GM19455 (cell line): ENCODE results near the gene CNTNAP2.
A peak's percentile ranks its signal among the peaks of the same experiment; 100 is the strongest.

Experiments
- ATAC-seq: cut with Tn5 transposase; IDR thresholded peaks from one replicate; pipeline ENCODE4 v1.9.1; 2021; ENCODE audit not compliant: unreplicated experiment

CNTNAP2 gene

DNA sequence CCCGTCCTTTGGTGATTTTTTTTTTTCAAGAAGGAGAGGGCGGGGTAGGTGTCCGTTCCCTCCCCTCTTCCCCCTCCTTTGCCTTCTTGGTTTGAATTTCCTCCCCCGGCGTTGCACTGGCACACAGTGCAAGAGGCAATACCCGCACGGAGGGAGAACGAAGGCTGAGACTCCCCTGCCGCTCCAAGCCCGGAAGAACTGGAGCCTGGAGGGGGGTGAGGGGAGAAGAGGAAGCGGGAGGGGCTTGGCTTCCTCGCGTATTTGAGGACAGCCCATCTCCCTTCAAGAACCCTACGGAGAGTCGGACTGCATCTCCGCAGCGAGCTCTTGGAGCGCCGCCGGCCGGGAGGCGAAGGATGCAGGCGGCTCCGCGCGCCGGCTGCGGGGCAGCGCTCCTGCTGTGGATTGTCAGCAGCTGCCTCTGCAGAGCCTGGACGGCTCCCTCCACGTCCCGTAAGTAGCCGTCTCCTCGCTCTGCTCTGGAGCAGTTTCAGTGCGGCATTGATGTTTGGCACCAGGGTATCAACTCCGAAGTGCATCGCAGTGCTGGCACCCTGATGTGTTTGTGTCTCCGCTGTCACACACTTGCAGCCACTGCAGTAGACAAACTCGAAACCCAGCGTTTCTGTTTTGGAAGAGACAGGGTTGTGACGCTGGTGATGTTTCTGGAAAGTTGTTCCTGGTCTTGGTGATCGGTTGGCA, at the start of gene CNTNAP2:
CNTNAP2 (plus strand) TSS at position 281 of the 702 bp plus-strand sequence; CDS start at position 357, 76 bp downstream.
- ATAC-seq, result no peak

- ATAC-seq, result no peak
Measured at GRCh38 chr7:146067880-146068279, 48.7 kb upstream of the CNTNAP2 start.

DNA sequence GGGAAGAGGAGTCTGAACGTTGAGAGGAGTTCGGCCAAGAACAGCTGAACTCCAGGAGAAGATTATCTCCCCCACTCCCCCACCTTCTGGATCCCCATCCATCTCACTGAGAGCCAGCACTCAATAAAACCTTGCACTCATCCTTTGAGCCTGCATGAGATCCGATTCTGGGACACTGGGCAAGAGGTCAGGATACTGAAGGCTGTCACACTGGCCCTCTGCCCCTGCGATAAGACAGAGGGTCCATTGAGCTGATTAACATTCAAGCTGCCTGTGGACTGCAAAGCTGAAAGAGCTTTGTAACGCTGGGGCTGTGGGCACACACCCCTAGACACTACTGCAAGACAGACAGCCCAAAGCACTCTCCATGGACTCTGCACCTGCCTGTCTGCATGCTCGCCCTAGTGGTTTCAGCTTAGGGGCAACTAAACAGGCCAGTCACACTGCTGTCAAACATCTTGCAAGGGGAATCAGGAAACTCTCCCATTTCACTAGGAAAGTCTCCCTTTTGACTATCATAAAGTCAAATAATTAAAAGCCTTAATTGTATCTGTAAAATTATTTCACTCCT, 42.3 kb upstream of the CNTNAP2 start:
- no peak for ATAC-seq

- no peak for ATAC-seq
Measured at GRCh38 chr7:146076344-146076743, 40.3 kb upstream of the CNTNAP2 start.

DNA sequence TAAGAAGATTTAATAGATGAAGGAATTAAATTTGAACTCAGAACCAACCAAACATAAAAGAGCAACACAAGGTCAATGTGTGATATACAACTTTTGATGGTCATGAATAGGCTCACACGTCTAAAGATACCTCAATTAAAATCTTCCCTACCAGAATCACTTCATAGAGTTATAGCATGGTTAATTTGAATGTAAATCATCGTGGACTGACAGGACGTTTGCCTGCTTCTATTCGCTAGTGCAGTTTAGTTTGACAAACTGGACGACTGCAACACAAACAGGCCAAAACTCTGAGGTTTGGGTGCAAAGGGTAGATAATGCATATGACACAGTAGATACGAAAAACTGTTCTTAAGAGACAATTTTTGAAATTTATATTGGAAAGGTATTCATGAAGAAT, 32.5 kb upstream of the CNTNAP2 start:
- no peak for ATAC-seq

- peak; percentile 77 for ATAC-seq
Measured at GRCh38 chr7:146090023-146090645, 26.5 kb upstream of the CNTNAP2 start.

DNA sequence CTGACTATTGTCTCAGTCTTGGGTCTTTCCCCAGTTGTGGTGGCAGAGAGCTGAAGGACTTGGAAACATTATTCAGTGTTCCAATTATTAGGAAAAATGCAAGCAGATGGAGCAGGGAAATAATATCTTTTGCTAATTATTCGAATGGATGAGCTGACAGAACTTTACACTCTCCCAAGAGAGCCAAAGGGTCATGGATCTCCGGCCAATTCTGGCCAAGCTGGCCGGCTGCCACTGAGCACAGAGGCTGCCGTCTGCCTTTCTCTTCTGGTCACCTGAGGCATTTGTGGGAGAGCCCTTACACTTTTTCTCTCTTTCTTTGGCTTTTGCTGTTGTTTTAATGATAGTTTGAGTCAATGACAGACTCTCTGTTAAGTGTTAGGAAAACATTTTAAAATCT, 22.2 kb upstream of the CNTNAP2 start:
- no peak for ATAC-seq

DNA sequence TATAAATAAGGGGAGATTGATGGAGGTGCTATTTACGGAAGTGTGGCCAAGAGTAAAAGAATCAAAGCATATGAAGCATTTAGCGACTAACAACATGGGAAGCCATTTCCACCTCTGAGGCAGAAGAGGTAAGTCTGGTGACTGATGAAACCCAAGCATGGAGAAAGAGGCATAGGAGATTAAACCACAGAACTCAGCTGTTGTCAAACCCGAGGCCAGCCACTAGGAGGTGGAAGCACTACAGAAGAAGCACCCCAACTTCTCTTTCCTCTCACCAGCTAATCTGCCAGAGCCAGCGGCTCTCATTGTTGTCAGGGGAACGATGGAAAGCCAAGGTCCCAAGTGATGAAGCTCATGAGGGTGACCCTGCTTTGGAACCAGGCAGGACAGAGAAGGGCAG, 19.6 kb upstream of the CNTNAP2 start:
- no peak for ATAC-seq

DNA sequence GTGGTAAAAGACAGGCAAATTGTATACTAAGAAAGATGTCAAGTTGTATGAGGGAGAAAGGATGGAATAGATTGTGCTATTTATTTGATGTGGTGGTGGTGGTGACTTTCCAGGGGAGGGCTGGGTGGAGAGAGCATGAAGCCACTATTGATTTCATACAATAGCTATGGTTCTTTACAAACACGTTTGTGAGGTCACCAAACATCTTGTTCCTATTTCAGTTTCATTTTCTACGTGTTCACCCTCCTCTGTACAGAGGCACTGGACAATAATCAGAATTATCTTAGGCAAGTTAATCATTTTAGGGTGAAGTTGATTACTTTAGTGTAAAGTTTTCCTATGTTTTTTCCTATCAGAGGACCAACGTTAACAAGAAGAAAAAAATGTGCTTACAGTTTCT, 10.3 kb upstream of the CNTNAP2 start:
- ATAC-seq, result no peak

GRCh38 chr7:146112755-146113154, 3.8 kb upstream of the CNTNAP2 start:
- ATAC-seq, result no peak

GRCh38 chr7:146115548-146115850, 1.1 kb upstream of the CNTNAP2 start:
- ATAC-seq, result no peak

DNA sequence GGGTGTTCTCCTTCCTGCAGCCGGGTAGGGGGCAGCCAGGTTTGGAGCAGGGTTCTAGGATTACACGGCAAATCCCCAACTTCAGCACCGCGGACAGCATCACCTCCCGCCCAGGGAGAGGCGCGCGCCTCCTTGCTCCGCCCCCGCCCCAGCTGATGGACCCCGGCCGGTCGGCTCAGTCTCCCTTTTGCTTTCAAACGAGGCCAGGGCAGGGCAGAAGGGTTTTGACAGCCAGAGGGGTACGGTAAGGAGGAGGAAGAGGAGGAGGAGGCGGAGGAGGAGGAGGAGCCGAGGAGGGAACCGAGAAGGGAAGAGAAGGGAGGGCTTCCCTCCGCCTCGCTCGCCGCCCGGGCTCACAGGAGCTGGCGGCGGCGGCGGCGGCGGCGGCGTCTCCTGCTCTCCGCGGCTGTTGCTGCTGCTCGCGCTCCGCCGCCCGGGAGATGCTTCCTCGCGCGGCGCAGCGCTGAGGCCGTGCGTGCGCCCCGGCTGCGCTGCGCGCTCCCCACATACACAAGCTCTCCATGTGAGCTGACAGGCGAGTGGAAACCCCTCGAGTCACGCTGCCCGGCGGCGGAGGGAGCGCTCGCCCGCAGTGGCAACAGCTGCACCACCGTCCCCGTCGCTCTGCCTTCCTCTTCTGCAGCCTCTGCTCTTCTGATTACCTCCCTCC, 615 bp upstream of the CNTNAP2 start:
- ATAC-seq, result no peak

DNA sequence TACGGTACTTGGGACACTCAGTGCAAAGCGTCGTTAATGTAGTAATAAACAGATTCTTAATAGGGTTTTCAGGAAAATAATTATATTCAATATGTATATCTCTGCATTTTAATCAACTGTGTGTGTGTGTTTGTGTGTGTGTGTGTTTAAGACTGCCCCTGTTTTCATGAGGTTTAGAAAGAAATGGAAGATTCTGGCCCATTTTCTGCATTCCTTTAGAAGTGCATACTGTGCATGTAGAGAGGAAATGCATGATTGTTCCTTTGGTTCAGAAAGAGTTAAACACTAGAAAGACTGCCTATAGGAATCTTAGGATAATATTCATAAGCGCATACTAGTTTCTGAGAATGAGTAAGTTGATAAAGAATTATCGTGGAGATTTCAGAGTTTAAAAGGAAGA, 975 bp downstream of the CNTNAP2 start:
- no peak for ATAC-seq

DNA sequence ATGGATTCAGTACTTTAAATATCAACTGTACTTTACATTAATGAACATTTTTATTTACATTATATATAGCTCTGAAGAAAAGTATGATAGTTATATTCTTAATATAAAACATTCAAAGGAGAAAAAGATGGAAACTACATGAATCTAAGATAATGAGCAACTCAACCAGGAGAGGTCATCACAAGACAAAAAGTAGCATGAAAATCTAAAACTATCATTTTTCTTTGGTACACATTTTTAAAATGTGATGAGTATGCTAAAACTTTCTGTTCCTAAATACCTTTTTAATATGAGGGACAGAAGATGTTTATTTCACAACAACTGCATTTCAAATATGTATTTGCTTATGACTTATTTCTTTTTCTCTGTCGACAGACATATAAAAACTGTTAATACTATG, 2.4 kb downstream of the CNTNAP2 start:
- ATAC-seq, result no peak

- no peak for ATAC-seq
Measured at GRCh38 chr7:146123715-146124114, 7.1 kb downstream of the CNTNAP2 start.

GRCh38 chr7:146126767-146127509, 10.3 kb downstream of the CNTNAP2 start:
- no peak for ATAC-seq

GRCh38 chr7:146129296-146129695, 12.7 kb downstream of the CNTNAP2 start:
- no peak for ATAC-seq

DNA sequence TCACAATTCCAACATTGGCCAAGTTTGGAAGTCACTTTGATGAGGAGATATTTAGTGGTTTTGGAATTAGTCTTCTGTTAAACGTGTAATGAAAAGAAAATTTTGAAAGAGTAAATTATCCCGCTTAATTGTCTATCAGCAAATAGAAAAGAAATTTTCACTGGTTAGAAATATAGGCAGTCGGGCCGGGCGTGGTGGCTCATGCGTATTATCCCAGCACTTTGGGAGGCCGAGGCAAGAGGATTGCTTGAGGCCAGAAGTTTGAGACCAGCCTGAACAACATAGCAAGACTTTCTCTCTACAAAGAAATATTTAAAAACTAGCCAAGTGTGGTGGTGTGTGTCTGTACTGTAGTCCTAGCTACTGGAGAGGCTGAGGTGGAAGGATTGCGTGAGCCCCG, 13.4 kb downstream of the CNTNAP2 start:
- no peak for ATAC-seq

GRCh38 chr7:146131701-146132100, 15.1 kb downstream of the CNTNAP2 start:
- ATAC-seq, result no peak

GRCh38 chr7:146136357-146136875, 19.8 kb downstream of the CNTNAP2 start:
- no peak for ATAC-seq

DNA sequence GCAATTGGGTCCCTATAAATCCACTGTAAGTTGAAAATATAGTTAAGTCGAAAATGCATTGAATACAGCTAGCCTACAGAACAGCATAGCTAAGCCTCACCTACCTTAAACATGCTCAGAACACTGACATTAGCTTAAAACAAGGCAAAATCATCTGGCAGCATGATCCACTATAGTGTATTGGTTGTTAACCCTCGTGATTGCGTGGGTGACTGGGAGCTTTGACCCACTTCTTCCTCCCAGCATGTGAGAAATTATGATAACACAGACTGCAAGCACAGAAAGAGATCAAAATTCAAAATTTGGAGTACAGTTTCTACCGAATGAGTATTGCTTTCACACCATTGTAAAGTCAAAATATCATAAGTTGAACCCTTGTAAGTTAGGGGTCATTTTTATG, 22.3 kb downstream of the CNTNAP2 start:
- no peak for ATAC-seq
